Measurements from ENCODE around the gene CREB1.

Gene CREB1

GRCh38 chr2:207603486-207603885 lies 73.7 kb downstream of the CREB1 start:
- TF ChIP-seq CTCF (IDR thresholded peaks at IDR 0.05; ENCODE audit: borderline replicate concordance, insufficient read depth, low read depth, low read length): no peak
- no peak overlapping the region for H3K4me3 ChIP-seq (ENCODE audit: low read depth, low read length)

DNA sequence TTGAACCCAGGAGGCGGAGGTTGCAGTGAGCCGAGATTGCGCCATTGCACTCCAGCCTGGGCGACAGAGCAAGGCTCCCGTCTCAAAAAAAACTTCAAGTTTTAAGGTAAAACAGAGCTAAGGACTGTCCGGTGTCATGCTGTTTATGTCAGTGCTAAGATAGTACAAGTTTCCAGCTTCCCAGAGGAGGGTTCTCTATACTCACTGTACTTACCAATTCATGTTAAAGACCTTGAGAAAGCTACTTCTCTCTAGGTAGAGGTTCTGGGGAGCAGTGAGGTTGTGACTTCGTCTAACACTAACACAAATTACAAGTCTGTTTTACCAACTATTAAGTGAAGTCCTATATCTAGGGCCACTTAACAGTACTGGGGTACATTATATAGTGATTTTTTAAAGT lies 76.6 kb downstream of the CREB1 start:
- no peak for TF ChIP-seq CTCF (IDR thresholded peaks at IDR 0.05; ENCODE audit: borderline replicate concordance, insufficient read depth, low read depth, low read length)
- H3K4me3 ChIP-seq (ENCODE audit: low read depth, low read length): no peak overlapping the region

DNA sequence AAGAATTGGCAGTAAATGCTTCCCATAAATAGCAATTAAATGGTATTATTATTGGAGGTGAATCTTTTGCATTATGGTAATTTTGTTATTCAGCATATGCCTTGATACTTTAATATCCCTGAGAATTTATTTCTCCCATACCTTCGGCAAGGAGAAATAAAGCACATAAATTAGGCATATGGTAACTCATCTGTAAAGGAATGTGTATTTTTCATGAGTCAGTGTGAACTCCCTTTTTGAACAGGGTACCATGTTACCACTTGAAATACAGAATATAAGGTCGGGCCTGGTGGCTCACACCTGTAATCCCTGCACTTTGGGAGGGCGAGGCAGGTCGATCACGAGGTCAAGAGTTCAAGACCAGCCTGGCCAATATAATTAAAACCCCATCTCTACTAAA lies 77.1 kb downstream of the CREB1 start:
- TF ChIP-seq CTCF (IDR thresholded peaks at IDR 0.05; ENCODE audit: borderline replicate concordance, insufficient read depth, low read depth, low read length): no peak

DNA sequence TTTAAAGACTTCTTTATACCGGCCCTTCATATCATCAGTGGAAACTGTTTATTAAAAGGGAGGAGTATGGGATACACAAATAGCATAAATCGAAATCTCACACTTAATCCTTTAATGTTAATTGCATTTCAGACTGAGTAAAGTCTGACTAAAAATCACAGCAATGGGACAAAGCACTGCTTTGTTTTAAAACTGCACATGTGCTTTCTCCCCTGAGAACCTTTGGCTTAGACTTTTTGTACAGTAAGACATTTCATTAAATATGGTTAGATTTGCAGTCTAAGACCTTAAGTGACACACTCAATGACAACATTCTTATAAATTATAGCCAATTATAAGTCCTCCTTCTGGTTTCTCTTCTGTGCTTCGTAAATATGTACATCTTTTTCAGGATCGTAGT lies 83.0 kb downstream of the CREB1 start:
- TF ChIP-seq CTCF (IDR thresholded peaks at IDR 0.05; ENCODE audit: borderline replicate concordance, insufficient read depth, low read depth, low read length): no peak

More for the DNA sequence above, 77.1 kb downstream of the CREB1 start:
- no peak overlapping the region for H3K4me3 ChIP-seq (ENCODE audit: low read depth, low read length)

DNA sequence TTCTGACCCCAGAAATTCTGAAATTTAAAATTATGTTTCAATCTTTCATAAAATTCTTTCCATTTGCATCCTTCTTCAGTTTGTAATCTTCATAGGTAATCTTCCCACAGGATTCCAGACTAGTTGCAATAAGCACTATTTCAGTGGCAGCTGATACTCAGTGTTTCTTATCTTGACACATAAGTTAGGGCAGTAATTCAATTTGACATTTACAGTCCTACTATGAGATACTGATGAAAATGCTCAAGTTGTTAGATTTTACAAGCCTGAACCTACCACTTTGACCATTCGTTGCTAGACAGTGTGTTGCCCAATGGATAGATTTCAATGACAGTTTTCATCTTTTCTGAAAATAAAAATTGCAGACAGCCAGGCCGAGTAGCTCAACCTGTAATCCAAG lies 85.1 kb downstream of the CREB1 start:
- no peak overlapping the region for H3K4me3 ChIP-seq (ENCODE audit: low read depth, low read length)
- TF ChIP-seq CTCF (IDR thresholded peaks at IDR 0.05; ENCODE audit: borderline replicate concordance, insufficient read depth, low read depth, low read length): no peak

More for the DNA sequence above, 83.0 kb downstream of the CREB1 start:
- no peak overlapping the region for H3K4me3 ChIP-seq (ENCODE audit: low read depth, low read length)

- H3K4me3 ChIP-seq (ENCODE audit: low read depth, low read length): no peak overlapping the region
- no peak for TF ChIP-seq CTCF (IDR thresholded peaks at IDR 0.05; ENCODE audit: borderline replicate concordance, insufficient read depth, low read depth, low read length)
Measured at GRCh38 chr2:207616185-207616584, 86.4 kb downstream of the CREB1 start.

DNA sequence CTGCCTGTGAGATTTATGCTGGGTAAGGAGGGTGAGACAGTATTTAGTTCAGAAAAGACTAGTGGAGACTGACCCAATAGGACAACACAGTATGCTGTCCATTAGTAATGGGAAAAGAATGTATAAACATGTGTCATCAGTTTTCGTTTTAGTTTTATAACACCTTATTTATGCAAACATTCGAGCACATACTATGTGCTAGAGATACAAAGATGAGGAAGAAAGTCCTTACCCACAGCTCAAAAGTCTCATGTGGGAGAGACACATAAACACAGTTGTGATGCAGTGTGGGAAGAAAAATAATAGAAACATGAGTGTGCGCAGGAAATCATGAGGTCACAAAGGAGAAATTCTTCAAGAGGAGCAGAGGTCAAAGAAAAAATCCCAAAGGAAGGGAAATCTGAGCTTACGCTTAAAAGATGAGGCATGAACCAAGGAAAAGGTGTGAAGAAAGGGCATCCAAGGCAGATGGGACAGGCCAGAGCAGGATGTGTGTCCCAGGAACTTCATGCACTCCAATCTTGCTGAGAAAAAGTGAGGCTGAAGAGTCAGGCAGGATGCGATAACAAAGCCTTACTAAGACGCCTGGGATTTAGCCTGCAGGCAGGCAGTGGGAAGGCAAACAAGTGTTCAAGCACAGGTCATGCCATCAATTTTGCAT lies 87.4 kb downstream of the CREB1 start:
- no peak for TF ChIP-seq CTCF (IDR thresholded peaks at IDR 0.05; ENCODE audit: borderline replicate concordance, insufficient read depth, low read depth, low read length)
- H3K4me3 ChIP-seq (ENCODE audit: low read depth, low read length): no peak overlapping the region

All from GM12875 (cell line).